IgD-negative memory B cell (primary cell): ENCODE measurements around the gene IL36RN. TPM values are rescaled to one million over a fixed set of nuclear protein-coding genes. Genes with fewer than 3 reads are reported as not detected.

Source experiments
- H3K27ac Mint-ChIP-seq, 3 donors: one replicate each; pipeline ENCODE4 v1.8.0; 2020 to 2022; ENCODE audit warnings: mild to moderate bottlenecking in 3 of 3, mixed read lengths in 3 of 3, moderate library complexity in 1 of 3
- H3K27me3 Mint-ChIP-seq: one replicate; pipeline ENCODE4 v1.8.0; 2021; ENCODE audit warnings: mixed read lengths
- H3K36me3 Mint-ChIP-seq: one replicate; pipeline ENCODE4 v1.8.0; 2020; ENCODE audit warnings: mild to moderate bottlenecking, mixed read lengths
- H3K4me1 Mint-ChIP-seq, 3 donors: one replicate each; pipeline ENCODE4 v1.8.0; 2020 to 2022; ENCODE audit warnings: mixed read lengths in 3 of 3, mild to moderate bottlenecking in 1 of 3
- H3K4me3 Mint-ChIP-seq, 4 donors: one replicate each; pipeline ENCODE4 v1.8.0; 2020 to 2022; ENCODE audit warnings: mild to moderate bottlenecking in 4 of 4, mixed read lengths in 4 of 4, moderate library complexity in 3 of 4
- H3K9me3 Mint-ChIP-seq, 3 donors: one replicate each; pipeline ENCODE4 v1.8.0; 2020 to 2021; ENCODE audit warnings: mixed read lengths in 3 of 3, mild to moderate bottlenecking in 1 of 3
- polyA plus RNA-seq: library from polyadenylated mRNA; unstranded; fragments of 300-500 nt; fragmentation: Illumina TruSeq; gene quantifications from one replicate; pipeline ENCODE4 v1.2.3, GENCODE V29; 2021

The IL36RN gene
- polyA plus RNA-seq, 1 donor from 2014 or later: not detected

GRCh38 chr2:113113807-113114206, 54.8 kb downstream of the IL36RN start:
- Mint-ChIP-seq H3K4me1 (peaks cover 0 to 9% (median 6%) of the 10 kb centered on the region in 3 donors), H3K27me3 (peaks cover 3% of the 10 kb centered on the region), H3K36me3 (no peaks in the 10 kb centered on the region), H3K27ac (no peak overlapping the region), H3K4me3 (no peak overlapping the region), H3K9me3 (no peaks in the 10 kb centered on the region)

Other genes with a start within 250 kb of the IL36RN start
- not detected for gene IL1B, start 222.4 kb upstream of the IL36RN start, polyA plus RNA-seq
- not detected for gene IL37, start 148.0 kb upstream of the IL36RN start, polyA plus RNA-seq
- gene IL36G, start 81.2 kb upstream of the IL36RN start, polyA plus RNA-seq: not detected
- gene IL36A, start 53.7 kb upstream of the IL36RN start, polyA plus RNA-seq: not detected
- gene IL36B, start 6.3 kb upstream of the IL36RN start, polyA plus RNA-seq: not detected
- gene IL1F10, start 8.8 kb downstream of the IL36RN start, polyA plus RNA-seq: not detected
- gene IL1RN, start 68.4 kb downstream of the IL36RN start, polyA plus RNA-seq: not detected
- gene PSD4, start 114.8 kb downstream of the IL36RN start, polyA plus RNA-seq: 36.4 TPM
- 0.85 TPM for gene PAX8, start 219.7 kb downstream of the IL36RN start, polyA plus RNA-seq